Panc1 (cell line): ENCODE measurements around the gene PARD6G. TPM values are rescaled to one million over a fixed set of nuclear protein-coding genes. Genes with fewer than 3 reads are reported as not detected.

Source experiments
- ATAC-seq: fragments of 200-7000 bp; cut with Tn5 transposase; 2 replicates; pipeline ENCODE4 v1.9.1; 2020; ENCODE audit warnings: mild to moderate bottlenecking, moderate library complexity
- BruUV-seq: library from RNA; stranded (reverse); fragments of 400-500 nt; replicated peaks from 2 replicates; lab custom pipeline; 2021; lab: Mats Ljungman, UMichigan
- CTCF ChIA-PET: fragments of 300-600 bp; sonication (Branson Sonifier 250); formaldehyde crosslinking; loops from one replicate; lab custom pipeline; 2022; ENCODE audit warnings: antibody characterized with exemption; lab: Charles Lee
- POLR2A ChIA-PET: fragments of 300-600 bp; sonication (Branson Sonifier 250); formaldehyde crosslinking; loops from one replicate; lab custom pipeline; 2022; ENCODE audit warnings: antibody characterized with exemption; lab: Charles Lee
- DNase-seq: peaks from one replicate; pipeline ENCODE4 v3.0.0-alpha.2; 2010; ENCODE audit warnings: low read depth, low spot score
- H3K27ac ChIP-seq: 2 replicates; pipeline ENCODE4 v1.5.1; 2011; ENCODE audit warnings: mild to moderate bottlenecking, low read length, inconsistent platforms
- H3K27me3 ChIP-seq: fragments of 200-500 bp; sonication (Bioruptor generic); 2 replicates; pipeline ENCODE4 v1.6.0; 2014; ENCODE audit warnings: low read length, inconsistent platforms; ENCODE audit not compliant: control insufficient read depth, insufficient read depth
- H3K36me3 ChIP-seq: fragments of 200-500 bp; sonication (Bioruptor generic); 2 replicates; pipeline ENCODE4 v1.5.1; 2014; ENCODE audit warnings: inconsistent platforms, mild to moderate bottlenecking, low read length, moderate library complexity; ENCODE audit not compliant: control insufficient read depth, insufficient read depth
- H3K4me1 ChIP-seq: 2 replicates; pipeline ENCODE4 v1.5.1; 2011; ENCODE audit warnings: inconsistent platforms, mild to moderate bottlenecking, low read length, moderate library complexity; ENCODE audit not compliant: control insufficient read depth, insufficient read depth
- H3K4me3 ChIP-seq, 2 experiments: 2 replicates each; pipeline ENCODE4 v1.5.1; 2011 to 2012; ENCODE audit warnings: low read depth in 2 of 2, low read length in 2 of 2, mild to moderate bottlenecking in 2 of 2, inconsistent platforms in 1 of 2, moderate library complexity in 1 of 2
- H3K9me3 ChIP-seq: fragments of 200-500 bp; sonication (Bioruptor generic); 2 replicates; pipeline ENCODE4 v1.5.1; 2014; ENCODE audit warnings: low read depth, mild to moderate bottlenecking, inconsistent platforms, low read length, moderate library complexity; ENCODE audit not compliant: control insufficient read depth, insufficient read depth
- POLR2AphosphoS5 ChIP-seq: IDR thresholded peaks from 2 replicates; pipeline ENCODE4 v1.6.1; 2012; ENCODE audit warnings: mild to moderate bottlenecking, low read depth, low read length, moderate library complexity
- SIN3A ChIP-seq: IDR thresholded peaks from 2 replicates; pipeline ENCODE4 v1.6.1; 2012; ENCODE audit warnings: low read depth, mild to moderate bottlenecking, low read length, moderate library complexity, borderline replicate concordance; ENCODE audit not compliant: insufficient read depth
- TCF7L2 ChIP-seq: IDR thresholded peaks from 2 replicates; pipeline ENCODE4 v1.6.1; 2011; ENCODE audit warnings: mild to moderate bottlenecking, low read depth, low read length, inconsistent platforms
- in situ Hi-C: cut with HindIII; loops from 2 replicates; pipeline ENCODE4 v1.10.0; 2016; ENCODE audit warnings: low sequenced_read_pairs, low pct_unique_long_range_greater_than_20kb
- intact Hi-C: fragments of 100-400 bp; cut with micrococcal nuclease; formaldehyde crosslinking; loops from one replicate; pipeline ENCODE4 v1.10.0; 2022; ENCODE audit not compliant: unreplicated experiment
- total RNA-seq: library from RNA; stranded (reverse); gene quantifications from one replicate; pipeline ENCODE4 v1.2.1, GENCODE V29; 2021; ENCODE audit not compliant: unreplicated experiment
- TF ChIP-seq, protein P1 (sequence below): fragments of 450-650 bp; IDR thresholded peaks from 2 replicates; pipeline ENCODE4 v1.5.1; 2017; ENCODE audit warnings: mild to moderate bottlenecking
- TF ChIP-seq, protein P2 (sequence below), 2 experiments: IDR thresholded peaks; 2 replicates each; pipeline ENCODE4 v1.6.1; 2011 to 2012; ENCODE audit warnings: low read depth in 2 of 2, control low read depth in 1 of 2, low read length in 1 of 2, mild to moderate bottlenecking in 1 of 2, moderate library complexity in 1 of 2; ENCODE audit not compliant: insufficient read depth in 1 of 2

Gene PARD6G
- total RNA-seq, 1 experiment from 2014 or later, result 5.2 TPM

DNA sequence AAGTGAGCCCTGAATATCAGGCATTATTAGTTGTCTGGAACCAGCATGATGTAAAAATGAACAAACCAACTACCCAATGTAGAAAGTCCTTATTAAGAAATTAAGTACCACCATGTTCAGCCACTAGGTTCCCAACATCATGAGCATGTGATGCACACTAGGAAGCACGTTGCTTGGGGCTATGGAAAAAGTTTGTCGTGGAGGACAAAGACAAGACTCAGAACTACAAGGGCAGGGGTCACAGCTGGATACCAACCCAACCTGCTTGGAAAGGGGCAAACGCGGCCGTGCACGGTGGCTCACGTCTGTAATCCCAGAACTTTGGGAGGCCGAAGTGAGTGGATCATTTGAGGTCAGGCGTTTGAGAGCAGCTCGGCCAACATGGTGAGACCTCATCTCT is 74.3 kb downstream of the PARD6G start:
- CTCF ChIA-PET, result interaction anchor here (0.7 to 1.3 kb wide), 2 partner anchors 17 to 22 kb away, joined by 3 to 5 read pairs; no protein-coding TSS in a partner anchor
- Histone ChIP-seq H3K4me3 (no peak overlapping the region), H3K36me3 (no peaks in the 10 kb centered on the region), H3K9me3 (no peaks in the 10 kb centered on the region), H3K4me1 (peaks cover 9% of the 10 kb centered on the region; the same call in 1 of the 2 replicates), H3K27me3 (peaks cover 4% of the 10 kb centered on the region; the same call in 1 of the 2 replicates), H3K27ac (no peak overlapping the region)
- intact Hi-C loops, result no loop called here
- ATAC-seq, result no peak
- TF ChIP-seq, protein P1, sequence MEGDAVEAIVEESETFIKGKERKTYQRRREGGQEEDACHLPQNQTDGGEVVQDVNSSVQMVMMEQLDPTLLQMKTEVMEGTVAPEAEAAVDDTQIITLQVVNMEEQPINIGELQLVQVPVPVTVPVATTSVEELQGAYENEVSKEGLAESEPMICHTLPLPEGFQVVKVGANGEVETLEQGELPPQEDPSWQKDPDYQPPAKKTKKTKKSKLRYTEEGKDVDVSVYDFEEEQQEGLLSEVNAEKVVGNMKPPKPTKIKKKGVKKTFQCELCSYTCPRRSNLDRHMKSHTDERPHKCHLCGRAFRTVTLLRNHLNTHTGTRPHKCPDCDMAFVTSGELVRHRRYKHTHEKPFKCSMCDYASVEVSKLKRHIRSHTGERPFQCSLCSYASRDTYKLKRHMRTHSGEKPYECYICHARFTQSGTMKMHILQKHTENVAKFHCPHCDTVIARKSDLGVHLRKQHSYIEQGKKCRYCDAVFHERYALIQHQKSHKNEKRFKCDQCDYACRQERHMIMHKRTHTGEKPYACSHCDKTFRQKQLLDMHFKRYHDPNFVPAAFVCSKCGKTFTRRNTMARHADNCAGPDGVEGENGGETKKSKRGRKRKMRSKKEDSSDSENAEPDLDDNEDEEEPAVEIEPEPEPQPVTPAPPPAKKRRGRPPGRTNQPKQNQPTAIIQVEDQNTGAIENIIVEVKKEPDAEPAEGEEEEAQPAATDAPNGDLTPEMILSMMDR, result no peak
- TF ChIP-seq TCF7L2 (no peak), POLR2AphosphoS5 (no peak), SIN3A (no peak)
- TF ChIP-seq, protein P2, sequence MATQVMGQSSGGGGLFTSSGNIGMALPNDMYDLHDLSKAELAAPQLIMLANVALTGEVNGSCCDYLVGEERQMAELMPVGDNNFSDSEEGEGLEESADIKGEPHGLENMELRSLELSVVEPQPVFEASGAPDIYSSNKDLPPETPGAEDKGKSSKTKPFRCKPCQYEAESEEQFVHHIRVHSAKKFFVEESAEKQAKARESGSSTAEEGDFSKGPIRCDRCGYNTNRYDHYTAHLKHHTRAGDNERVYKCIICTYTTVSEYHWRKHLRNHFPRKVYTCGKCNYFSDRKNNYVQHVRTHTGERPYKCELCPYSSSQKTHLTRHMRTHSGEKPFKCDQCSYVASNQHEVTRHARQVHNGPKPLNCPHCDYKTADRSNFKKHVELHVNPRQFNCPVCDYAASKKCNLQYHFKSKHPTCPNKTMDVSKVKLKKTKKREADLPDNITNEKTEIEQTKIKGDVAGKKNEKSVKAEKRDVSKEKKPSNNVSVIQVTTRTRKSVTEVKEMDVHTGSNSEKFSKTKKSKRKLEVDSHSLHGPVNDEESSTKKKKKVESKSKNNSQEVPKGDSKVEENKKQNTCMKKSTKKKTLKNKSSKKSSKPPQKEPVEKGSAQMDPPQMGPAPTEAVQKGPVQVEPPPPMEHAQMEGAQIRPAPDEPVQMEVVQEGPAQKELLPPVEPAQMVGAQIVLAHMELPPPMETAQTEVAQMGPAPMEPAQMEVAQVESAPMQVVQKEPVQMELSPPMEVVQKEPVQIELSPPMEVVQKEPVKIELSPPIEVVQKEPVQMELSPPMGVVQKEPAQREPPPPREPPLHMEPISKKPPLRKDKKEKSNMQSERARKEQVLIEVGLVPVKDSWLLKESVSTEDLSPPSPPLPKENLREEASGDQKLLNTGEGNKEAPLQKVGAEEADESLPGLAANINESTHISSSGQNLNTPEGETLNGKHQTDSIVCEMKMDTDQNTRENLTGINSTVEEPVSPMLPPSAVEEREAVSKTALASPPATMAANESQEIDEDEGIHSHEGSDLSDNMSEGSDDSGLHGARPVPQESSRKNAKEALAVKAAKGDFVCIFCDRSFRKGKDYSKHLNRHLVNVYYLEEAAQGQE (IDR thresholded peaks at IDR 0.05; ENCODE audit: insufficient read depth in 1 of 2, low read depth in 2 of 2, low read length in 1 of 2), result no peak
- no TSS peak for BruUV-seq
- in situ Hi-C loops, result no loop called here
- POLR2A ChIA-PET, result interaction anchor here (0.7 kb wide), 1 partner anchor 14 kb away, joined by 3 read pairs; no protein-coding TSS in a partner anchor
- DNase-seq, result no peak

DNA sequence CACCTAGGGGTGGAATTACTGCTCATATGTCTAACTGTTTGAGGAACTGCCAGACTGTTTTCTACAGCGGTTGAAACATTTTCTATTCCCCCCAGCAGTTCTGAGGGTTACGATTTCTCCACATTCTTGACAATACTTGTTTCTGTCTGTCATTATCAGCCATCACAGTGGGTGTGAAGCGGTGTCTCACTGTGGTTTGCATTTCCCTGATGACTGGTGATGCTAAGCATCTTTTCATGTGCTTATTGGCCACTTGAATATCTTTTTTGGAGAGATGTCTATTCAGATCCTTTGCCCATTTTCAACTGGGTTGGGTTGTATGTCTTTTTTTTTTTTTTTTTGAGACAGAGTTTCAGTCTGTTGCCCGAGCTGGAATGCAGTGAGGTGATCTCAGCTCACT is 75.3 kb downstream of the PARD6G start:
- H3K4me3 ChIP-seq, result no peak overlapping the region
- intact Hi-C loops (no loop called here), in situ Hi-C loops (no loop called here)
- no peak for ATAC-seq
- no TSS peak for BruUV-seq
- POLR2A ChIA-PET, result no interaction called here
- no peak overlapping the region for H3K27ac ChIP-seq
- H3K4me1 ChIP-seq, result peaks cover 9% of the 10 kb centered on the region; the same call in 1 of the 2 replicates
- TF ChIP-seq SIN3A, result no peak
- TF ChIP-seq, protein P2 (IDR thresholded peaks at IDR 0.05; ENCODE audit: insufficient read depth in 1 of 2, low read depth in 2 of 2, low read length in 1 of 2), result no peak
- TF ChIP-seq POLR2AphosphoS5, result no peak
- TF ChIP-seq TCF7L2, result no peak
- TF ChIP-seq, protein P1, result no peak
- no peaks in the 10 kb centered on the region for H3K9me3 ChIP-seq
- CTCF ChIA-PET, result interaction anchor here (1.3 kb wide), 1 partner anchor 18 kb away, joined by 3 read pairs; no protein-coding TSS in a partner anchor
- peaks cover 4% of the 10 kb centered on the region; the same call in 1 of the 2 replicates for H3K27me3 ChIP-seq
- H3K36me3 ChIP-seq, result no peaks in the 10 kb centered on the region
- DNase-seq, result no peak
